ENCODE data around the gene SKP1. TPM values are rescaled to one million over a fixed set of nuclear protein-coding genes. Genes with fewer than 3 reads are reported as not detected.
A peak's percentile ranks its signal among the peaks of the same experiment; 100 is the strongest.

SKP1 gene
- polyA plus RNA-seq, 1 of the 3 experiments (the other 2 are of a cell fraction): 407 TPM

- no peak overlapping the region for H2AFZ ChIP-seq (ENCODE audit: low read depth)
- H3K27me3 ChIP-seq (ENCODE audit: insufficient read depth): no peaks in the 10 kb centered on the region
- H3K4me3 ChIP-seq (ENCODE audit: low read depth in 2 of 2, low read length in 1 of 2): no peak overlapping the region
- no peaks in the 10 kb centered on the region for H3K9me3 ChIP-seq
- H3F3A ChIP-seq (replicated peaks; ENCODE audit: insufficient read depth): peaks cover 4% of the 10 kb centered on the region
- peak overlapping the region in 1 of 2 experiments; percentile 69; a peak in 2 of 4 replicates for H3K27ac ChIP-seq (ENCODE audit: low read depth in 2 of 2, low read length in 1 of 2)
- peaks cover 11 to 21% of the 10 kb centered on the region in 2 experiments; a peak in 3 of 4 replicates for H3K4me1 ChIP-seq (ENCODE audit: control insufficient read depth in 1 of 2, insufficient read depth in 2 of 2, low read depth in 1 of 2, low read length in 1 of 2)
- CTCF ChIA-PET: interaction anchor here (0.7 to 18.5 kb wide), 39 partner anchors 9 to 469 kb away, joined by 3 to 673 read pairs (median 5); partner anchors contain the start of gene TCF7
- no peak for DNase-seq
- 96% methylated on average over 6 of the region's 8 CpGs for WGBS (ENCODE audit: low lambda C conversion rate)
- POLR2A ChIA-PET: interaction anchor here (0.7 to 2.4 kb wide), 5 partner anchors 10 to 101 kb away, joined by 3 to 15 read pairs (median 6); no protein-coding TSS in a partner anchor
- peaks cover 5 to 67% of the 10 kb centered on the region in 2 experiments for H3K36me3 ChIP-seq (replicated peaks in 1 of 2; ENCODE audit: control insufficient read depth in 1 of 2, insufficient read depth in 2 of 2, low read length in 1 of 2)
- no peaks in the 10 kb centered on the region for H3K9me2 ChIP-seq
- peaks cover 17% of the 10 kb centered on the region; the same call in 1 of the 2 replicates for H3K79me2 ChIP-seq (ENCODE audit: insufficient read depth)
- H3K4me2 ChIP-seq: no peak overlapping the region
- H4K20me1 ChIP-seq (ENCODE audit: insufficient read depth): peaks cover 45% of the 10 kb centered on the region
- no peak for TF ChIP-seq ELF1 (IDR thresholded peaks at IDR 0.05)
- TF ChIP-seq MAX (IDR thresholded peaks at IDR 0.05; ENCODE audit: low read depth): no peak
- no peak for TF ChIP-seq PBX3 (IDR thresholded peaks at IDR 0.05)
- TF ChIP-seq RXRA (IDR thresholded peaks at IDR 0.05; ENCODE audit: borderline replicate concordance, low read depth): no peak
- TF ChIP-seq REST (IDR thresholded peaks at IDR 0.05; ENCODE audit: low read depth, low read length): no peak
- no peak for TF ChIP-seq USF1 (IDR thresholded peaks at IDR 0.05; ENCODE audit: borderline replicate concordance, low read depth)
- no peak for TF ChIP-seq FOXM1 (IDR thresholded peaks at IDR 0.05; ENCODE audit: low read depth)
- TF ChIP-seq RAD21 (IDR thresholded peaks at IDR 0.05; ENCODE audit: low read length): no peak
- no peak for TF ChIP-seq RFX5 (IDR thresholded peaks at IDR 0.05; ENCODE audit: low read length)
- no peak for TF ChIP-seq MEF2A (IDR thresholded peaks at IDR 0.05; ENCODE audit: borderline replicate concordance, low read depth)
- no peak overlapping the region for H3K9ac ChIP-seq
These were observed 36.8 kb downstream of the SKP1 start for GRCh38 chr5:134139891-134140469.
